ENCODE results near the gene ARL6IP5. TPM values are rescaled to one million over a fixed set of nuclear protein-coding genes. Genes with fewer than 3 reads are reported as not detected.

ARL6IP5 gene
- total and polyA plus RNA-seq, 2 of the 13 experiments (the other 11 are each of a cell fraction or from before 2014, with no cell fraction given), result 23.7 to 29.6 TPM

DNA sequence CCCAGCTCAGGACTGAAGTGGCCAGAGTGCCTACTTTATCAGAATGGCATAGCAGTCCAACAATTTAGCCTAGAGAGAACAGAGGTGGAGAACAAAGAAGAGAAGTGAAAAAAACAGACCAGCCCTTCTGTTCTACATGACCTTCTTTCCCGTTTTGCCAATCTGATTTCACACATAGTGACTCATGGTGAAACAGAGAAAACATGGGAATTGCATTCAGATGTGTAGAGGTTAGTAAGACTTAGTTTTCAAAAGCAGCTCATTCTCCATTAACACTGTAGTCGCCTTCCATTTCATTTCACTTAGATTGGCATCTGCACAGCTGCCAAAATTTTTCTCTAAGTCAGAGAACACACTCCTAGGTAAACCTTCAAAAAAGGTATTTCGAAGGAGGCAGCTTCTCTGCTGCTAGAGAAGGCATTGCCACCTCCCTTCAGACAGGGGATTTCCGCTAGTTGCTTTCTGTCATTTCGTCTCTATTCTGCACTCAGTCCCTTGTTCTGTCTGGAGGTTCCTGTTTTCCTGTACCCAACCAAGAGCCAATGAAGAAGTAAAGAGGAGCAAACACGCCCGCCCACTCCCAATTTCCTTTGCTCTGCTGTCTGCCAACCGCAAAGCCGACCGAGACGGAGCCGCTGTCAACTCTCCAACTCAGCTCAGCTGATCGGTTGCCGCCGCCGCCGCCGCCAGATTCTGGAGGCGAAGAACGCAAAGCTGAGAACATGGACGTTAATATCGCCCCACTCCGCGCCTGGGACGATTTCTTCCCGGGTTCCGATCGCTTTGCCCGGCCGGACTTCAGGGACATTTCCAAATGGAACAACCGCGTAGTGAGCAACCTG lies at the start of gene ARL6IP5 (continued):
- TF ChIP-seq, protein P1, sequence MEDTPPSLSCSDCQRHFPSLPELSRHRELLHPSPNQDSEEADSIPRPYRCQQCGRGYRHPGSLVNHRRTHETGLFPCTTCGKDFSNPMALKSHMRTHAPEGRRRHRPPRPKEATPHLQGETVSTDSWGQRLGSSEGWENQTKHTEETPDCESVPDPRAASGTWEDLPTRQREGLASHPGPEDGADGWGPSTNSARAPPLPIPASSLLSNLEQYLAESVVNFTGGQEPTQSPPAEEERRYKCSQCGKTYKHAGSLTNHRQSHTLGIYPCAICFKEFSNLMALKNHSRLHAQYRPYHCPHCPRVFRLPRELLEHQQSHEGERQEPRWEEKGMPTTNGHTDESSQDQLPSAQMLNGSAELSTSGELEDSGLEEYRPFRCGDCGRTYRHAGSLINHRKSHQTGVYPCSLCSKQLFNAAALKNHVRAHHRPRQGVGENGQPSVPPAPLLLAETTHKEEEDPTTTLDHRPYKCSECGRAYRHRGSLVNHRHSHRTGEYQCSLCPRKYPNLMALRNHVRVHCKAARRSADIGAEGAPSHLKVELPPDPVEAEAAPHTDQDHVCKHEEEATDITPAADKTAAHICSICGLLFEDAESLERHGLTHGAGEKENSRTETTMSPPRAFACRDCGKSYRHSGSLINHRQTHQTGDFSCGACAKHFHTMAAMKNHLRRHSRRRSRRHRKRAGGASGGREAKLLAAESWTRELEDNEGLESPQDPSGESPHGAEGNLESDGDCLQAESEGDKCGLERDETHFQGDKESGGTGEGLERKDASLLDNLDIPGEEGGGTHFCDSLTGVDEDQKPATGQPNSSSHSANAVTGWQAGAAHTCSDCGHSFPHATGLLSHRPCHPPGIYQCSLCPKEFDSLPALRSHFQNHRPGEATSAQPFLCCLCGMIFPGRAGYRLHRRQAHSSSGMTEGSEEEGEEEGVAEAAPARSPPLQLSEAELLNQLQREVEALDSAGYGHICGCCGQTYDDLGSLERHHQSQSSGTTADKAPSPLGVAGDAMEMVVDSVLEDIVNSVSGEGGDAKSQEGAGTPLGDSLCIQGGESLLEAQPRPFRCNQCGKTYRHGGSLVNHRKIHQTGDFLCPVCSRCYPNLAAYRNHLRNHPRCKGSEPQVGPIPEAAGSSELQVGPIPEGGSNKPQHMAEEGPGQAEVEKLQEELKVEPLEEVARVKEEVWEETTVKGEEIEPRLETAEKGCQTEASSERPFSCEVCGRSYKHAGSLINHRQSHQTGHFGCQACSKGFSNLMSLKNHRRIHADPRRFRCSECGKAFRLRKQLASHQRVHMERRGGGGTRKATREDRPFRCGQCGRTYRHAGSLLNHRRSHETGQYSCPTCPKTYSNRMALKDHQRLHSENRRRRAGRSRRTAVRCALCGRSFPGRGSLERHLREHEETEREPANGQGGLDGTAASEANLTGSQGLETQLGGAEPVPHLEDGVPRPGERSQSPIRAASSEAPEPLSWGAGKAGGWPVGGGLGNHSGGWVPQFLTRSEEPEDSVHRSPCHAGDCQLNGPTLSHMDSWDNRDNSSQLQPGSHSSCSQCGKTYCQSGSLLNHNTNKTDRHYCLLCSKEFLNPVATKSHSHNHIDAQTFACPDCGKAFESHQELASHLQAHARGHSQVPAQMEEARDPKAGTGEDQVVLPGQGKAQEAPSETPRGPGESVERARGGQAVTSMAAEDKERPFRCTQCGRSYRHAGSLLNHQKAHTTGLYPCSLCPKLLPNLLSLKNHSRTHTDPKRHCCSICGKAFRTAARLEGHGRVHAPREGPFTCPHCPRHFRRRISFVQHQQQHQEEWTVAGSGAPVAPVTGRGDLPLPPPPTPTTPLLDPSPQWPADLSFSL (CRISPR knock-in tag; IDR thresholded peaks at IDR 0.05), result no peak
- TF ChIP-seq BORCS8-MEF2B (CRISPR knock-in tag; IDR thresholded peaks at IDR 0.05) (no peak), ARHGAP35 (CRISPR knock-in tag; IDR thresholded peaks at IDR 0.05; ENCODE audit: borderline replicate concordance) (no peak), HHEX (CRISPR knock-in tag; IDR thresholded peaks at IDR 0.05) (no peak), ZNF644 (CRISPR knock-in tag; IDR thresholded peaks at IDR 0.05; ENCODE audit: low read depth) (0 out of 2 replicates have a peak, but pooled peaks have one; percentile 26), SMAD3 (CRISPR knock-in tag; IDR thresholded peaks at IDR 0.05) (no peak; the same call in 1 of the 2 replicates), TAF1 (CRISPR knock-in tag; IDR thresholded peaks at IDR 0.05) (peak; percentile 60), ZNF83 (CRISPR knock-in tag; IDR thresholded peaks at IDR 0.05; ENCODE audit: borderline replicate concordance) (no peak), MXD4 (CRISPR knock-in tag; IDR thresholded peaks at IDR 0.05) (peak; percentile 42; the same call in 1 of the 2 replicates), TAF15 (IDR thresholded peaks at IDR 0.05; ENCODE audit: low read depth, low read length, poor library complexity, severe bottlenecking) (no peak), NR2F6 (IDR thresholded peaks at IDR 0.05) (no peak), NR2F6 (CRISPR knock-in tag; IDR thresholded peaks at IDR 0.05) (no peak; the same call in 1 of the 2 replicates)
- TF ChIP-seq, protein P2, sequence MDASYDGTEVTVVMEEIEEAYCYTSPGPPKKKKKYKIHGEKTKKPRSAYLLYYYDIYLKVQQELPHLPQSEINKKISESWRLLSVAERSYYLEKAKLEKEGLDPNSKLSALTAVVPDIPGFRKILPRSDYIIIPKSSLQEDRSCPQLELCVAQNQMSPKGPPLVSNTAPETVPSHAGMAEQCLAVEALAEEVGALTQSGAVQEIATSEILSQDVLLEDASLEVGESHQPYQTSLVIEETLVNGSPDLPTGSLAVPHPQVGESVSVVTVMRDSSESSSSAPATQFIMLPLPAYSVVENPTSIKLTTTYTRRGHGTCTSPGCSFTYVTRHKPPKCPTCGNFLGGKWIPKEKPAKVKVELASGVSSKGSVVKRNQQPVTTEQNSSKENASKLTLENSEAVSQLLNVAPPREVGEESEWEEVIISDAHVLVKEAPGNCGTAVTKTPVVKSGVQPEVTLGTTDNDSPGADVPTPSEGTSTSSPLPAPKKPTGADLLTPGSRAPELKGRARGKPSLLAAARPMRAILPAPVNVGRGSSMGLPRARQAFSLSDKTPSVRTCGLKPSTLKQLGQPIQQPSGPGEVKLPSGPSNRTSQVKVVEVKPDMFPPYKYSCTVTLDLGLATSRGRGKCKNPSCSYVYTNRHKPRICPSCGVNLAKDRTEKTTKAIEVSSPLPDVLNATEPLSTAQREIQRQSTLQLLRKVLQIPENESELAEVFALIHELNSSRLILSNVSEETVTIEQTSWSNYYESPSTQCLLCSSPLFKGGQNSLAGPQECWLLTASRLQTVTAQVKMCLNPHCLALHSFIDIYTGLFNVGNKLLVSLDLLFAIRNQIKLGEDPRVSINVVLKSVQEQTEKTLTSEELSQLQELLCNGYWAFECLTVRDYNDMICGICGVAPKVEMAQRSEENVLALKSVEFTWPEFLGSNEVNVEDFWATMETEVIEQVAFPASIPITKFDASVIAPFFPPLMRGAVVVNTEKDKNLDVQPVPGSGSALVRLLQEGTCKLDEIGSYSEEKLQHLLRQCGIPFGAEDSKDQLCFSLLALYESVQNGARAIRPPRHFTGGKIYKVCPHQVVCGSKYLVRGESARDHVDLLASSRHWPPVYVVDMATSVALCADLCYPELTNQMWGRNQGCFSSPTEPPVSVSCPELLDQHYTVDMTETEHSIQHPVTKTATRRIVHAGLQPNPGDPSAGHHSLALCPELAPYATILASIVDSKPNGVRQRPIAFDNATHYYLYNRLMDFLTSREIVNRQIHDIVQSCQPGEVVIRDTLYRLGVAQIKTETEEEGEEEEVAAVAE (CRISPR knock-in tag; IDR thresholded peaks at IDR 0.05; ENCODE audit: borderline replicate concordance), result no peak
- TF ChIP-seq, protein P3, sequence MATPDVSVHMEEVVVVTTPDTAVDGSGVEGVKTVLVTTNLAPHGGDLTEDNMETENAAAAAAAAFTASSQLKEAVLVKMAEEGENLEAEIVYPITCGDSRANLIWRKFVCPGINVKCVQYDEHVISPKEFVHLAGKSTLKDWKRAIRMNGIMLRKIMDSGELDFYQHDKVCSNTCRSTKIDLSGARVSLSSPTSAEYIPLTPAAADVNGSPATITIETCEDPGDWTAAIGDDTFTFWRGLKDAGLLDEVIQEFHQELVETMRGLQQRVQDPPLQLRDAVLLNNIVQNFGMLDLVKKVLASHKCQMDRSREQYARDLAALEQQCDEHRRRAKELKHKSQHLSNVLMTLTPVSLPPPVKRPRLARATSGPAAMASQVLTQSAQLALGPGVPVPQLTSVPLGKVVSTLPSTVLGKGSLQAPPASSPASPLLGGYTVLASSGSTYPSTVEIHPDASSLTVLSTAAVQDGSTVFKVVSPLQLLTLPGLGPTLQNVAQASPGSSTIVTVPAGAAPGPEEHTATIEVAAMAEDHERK (CRISPR knock-in tag; IDR thresholded peaks at IDR 0.05; ENCODE audit: low read depth), result no peak
- TF ChIP-seq, protein P4, sequence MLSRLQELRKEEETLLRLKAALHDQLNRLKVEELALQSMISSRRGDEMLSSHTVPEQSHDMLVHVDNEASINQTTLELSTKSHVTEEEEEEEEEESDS (CRISPR knock-in tag; IDR thresholded peaks at IDR 0.05; ENCODE audit: borderline replicate concordance), result no peak

Measured in HepG2 (cell line).